ENCODE measurements around the gene DCP1A. TPM values are rescaled to one million over a fixed set of nuclear protein-coding genes. Genes with fewer than 3 reads are reported as not detected.
"Not testable (repeated sequence)": the region's sequence is repeated elsewhere in the genome, so short reads cannot be mapped to it uniquely, and the experiment has no call there.

The DCP1A gene
- total RNA-seq, 1 experiment from 2014 or later, result 13.7 TPM

DNA sequence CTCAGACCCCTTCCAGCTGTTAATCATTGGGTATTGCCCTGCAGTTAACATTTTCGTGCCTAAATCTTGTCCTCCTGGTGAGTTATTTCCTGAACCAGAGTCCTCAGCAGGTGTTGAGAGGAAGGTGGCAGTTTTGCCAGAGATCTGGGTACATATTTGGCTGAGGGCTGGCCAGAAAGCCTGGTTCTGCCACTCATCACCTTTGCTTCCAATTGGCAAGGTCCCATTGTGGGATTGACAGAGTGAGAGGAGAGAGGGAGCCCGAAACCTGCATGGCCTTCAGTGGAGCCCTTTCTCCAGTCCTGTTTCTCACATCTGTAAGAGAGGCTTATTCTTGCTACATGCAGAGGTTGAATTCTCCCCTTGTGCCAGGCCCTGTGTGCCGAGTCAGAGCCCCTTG lies 82.6 kb downstream of the DCP1A start:
- DNase-seq (ENCODE audit: low read depth), result no peak

DNA sequence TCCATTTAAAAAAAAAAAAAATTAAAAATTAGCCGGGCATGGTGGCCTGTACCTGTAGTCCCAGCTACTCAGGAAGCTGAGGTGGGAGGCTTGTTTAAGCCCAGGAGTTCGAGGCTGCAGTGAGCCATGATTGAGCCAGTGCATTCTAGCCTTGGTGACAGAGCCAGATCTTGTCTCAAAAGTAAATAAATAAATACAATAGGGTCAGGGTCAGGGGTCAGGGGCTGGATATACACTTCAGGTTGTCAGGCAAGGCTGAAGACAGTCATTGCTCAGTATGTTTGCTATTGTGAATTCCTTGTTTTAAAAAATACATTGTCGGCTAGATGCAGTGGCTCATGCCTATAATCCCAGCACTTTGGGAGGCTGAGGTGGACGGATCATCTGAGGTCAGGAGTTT lies 83.4 kb downstream of the DCP1A start:
- DNase-seq (ENCODE audit: low read depth), result no peak

GRCh38 chr3:53261712-53262111 lies 85.6 kb downstream of the DCP1A start:
- DNase-seq (ENCODE audit: low read depth), result no peak

DNA sequence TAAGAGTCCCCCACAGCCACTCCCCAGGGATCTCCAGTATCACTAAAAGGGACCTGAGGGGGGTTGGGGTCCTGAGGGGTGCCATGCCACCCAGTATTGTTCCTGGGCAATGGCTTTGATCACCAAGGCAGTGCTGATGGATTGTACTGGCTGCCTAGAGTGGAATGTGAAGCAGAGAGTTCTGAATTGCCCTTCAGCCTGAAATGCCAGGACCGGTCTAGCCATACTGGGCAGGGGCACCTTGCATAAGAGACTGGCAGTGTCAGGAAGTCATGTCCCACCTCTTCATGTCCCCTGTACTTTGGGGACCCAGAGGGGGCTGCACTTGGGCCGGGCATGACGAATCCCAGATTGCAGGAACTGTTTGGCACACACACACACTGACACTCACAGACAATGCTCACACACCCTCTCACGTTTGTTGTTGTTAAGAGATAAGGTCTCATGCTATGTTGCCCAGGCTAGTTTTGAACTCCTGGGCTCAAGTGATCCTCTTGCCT lies 87.0 kb downstream of the DCP1A start:
- no peak for DNase-seq (ENCODE audit: low read depth)

DNA sequence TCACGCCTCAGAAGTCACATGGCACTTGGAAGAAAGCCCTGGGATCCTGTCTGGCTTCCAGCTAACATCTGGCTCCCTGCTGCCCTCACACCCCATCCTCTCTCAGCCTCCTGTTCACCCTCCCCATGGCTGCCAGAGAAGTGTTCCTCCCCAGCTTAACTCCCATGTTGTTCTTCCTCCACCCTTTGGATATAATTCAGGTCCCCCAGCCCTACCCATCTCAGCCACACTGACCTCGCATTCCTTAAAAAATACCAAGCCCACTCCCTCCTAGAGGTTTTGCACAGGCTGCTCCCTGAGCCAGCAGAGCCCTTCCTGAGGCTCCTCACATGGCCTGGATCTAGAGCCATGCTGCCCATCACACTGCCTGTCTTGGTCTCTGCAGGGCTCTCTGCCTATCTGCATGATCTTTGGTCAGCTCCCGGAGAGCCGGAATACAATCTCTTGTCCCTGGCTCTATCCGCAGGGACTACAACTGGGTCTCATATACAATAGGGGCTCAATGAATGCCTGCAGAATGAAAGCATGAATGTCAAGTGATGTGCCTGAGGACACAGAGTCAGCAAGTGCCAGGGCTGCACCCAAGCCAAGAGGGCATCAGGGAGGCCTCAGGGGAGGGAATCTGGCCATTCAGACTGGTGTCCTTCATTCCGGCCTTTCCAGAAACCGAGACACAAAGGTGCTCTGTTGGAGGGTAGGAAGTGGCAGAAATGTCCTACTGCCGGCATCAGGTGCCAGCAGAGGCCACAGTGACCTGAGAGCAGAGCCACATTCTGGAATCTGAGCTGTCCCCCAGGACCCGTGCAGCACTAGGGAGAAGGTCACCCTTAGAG lies 87.7 kb downstream of the DCP1A start:
- no peak for DNase-seq (ENCODE audit: low read depth)

- DNase-seq (ENCODE audit: low read depth), result no peak
Measured at GRCh38 chr3:53258600-53259426, 88.5 kb downstream of the DCP1A start.

GRCh38 chr3:53257465-53257864 lies 89.9 kb downstream of the DCP1A start:
- no peak for DNase-seq (ENCODE audit: low read depth)

- no peak for DNase-seq (ENCODE audit: low read depth)
Measured at GRCh38 chr3:53256704-53257055, 90.7 kb downstream of the DCP1A start.

DNA sequence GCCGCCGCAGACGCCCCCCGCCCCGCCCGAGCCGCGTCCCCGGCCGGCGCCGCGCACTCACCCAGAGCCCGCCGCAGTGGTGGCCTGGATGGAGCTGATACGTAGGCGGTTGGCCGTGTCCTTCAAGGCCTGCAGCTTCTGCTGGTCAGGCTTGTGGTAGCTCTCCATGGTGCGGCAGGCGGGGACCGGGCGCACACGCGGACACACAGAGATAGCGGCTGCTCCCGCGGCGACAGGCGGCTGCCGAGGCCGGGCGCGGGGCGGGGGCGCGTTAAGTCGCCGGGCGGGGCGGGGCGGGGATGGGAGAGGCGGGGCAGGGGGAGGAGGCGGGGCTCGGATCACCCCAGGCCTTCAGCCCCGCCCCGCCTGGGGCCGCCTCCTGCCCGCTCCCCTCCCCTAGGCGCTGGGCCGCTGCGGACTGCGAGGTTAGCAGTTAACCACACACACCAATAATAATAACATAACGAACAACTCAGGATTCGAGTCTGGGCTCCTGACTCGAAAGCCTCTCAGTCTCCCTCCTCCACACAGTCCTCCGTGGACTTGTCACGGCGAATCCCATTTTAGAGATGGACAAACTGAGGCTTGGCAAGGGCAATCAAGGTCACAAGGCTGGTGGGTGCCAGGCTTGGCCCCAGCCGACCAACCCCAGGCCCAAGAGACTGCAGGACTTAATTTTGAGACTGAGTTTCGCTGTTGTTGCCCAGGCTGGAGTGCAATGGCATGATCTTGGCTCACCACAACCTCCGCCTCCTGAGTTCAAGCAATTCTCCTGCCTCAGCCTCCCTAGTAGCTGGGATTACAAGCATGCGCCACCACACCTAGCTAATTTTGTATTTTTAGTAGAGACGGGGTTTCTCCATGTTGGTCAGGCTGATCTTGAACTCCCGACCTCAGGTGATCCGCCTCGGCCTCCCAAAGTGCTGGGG lies 91.3 kb downstream of the DCP1A start, which contains the start of gene TKT:
TKT (minus strand) TSS at position 248 of the 929 bp plus-strand sequence; CDS start at position 168, 80 bp downstream.
- DNase-seq (ENCODE audit: low read depth), result peak; percentile 89

DNA sequence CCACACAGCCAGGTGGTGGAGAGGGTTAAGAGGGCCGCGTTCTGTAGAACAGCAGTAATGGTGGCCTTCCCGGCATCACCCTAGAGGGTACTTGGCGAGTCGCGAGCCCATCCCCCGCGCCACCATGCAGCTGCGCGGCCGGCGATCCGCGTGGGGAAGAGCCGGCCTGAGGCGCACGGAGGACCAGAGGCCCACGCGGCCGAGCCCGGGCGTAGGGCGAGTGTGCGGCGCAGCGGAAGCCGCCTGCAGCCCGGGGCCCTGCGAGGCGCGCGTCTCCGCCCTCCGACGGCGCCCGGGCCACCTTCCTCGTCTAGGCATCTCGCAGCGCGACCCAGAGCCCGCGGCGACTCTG lies 91.9 kb downstream of the DCP1A start:
- DNase-seq (ENCODE audit: low read depth), result no peak

DNA sequence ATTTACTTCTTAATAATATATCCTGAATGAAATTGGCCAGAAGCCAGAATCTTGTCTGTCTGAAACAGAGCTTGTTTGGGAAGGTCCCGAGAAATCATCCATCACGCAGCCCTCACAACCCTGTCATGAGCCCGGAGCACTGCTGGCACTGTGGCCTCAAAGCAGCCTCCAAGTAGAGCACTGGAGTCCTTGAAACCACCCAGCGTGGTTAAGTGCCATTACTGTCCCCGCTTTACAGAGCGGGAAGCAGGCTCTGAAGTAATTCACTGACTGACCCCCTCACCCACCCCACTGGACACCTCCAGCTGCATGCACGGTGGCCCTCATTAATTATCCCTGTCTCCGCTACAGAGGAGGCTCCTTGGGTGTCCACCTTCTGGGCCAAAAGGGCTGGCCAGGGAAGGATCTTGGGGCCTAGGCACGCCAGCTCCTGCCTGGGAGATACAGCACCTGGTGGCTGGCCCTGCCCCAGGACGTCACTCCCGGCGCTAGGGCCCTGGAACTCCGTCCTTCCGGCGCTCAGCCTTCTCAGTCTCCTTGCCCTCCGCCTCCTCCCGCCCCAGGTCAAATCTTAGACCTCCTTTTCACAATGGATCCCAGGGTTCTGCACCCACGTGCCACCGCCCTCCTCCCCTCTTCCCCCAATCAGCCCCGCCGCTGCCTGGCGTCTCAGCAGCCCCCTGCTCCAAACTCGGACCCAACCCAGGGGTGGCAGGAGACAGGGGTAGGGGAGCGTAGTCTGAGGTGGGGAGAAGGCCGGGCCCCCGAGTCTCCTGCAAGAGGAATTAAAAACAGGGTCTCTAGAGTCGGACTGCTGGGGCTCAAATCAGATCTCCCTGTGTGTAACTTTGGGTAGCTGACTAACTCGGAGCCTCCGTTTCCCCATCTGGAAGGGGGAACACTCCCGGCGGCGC lies 92.6 kb downstream of the DCP1A start:
- peak; percentile 73 for DNase-seq (ENCODE audit: low read depth)

- DNase-seq (ENCODE audit: low read depth), result no peak
Measured at GRCh38 chr3:53253707-53254508, 93.4 kb downstream of the DCP1A start.

GRCh38 chr3:53252947-53253322 lies 94.4 kb downstream of the DCP1A start:
- not testable (repeated sequence) for DNase-seq (ENCODE audit: low read depth)

DNA sequence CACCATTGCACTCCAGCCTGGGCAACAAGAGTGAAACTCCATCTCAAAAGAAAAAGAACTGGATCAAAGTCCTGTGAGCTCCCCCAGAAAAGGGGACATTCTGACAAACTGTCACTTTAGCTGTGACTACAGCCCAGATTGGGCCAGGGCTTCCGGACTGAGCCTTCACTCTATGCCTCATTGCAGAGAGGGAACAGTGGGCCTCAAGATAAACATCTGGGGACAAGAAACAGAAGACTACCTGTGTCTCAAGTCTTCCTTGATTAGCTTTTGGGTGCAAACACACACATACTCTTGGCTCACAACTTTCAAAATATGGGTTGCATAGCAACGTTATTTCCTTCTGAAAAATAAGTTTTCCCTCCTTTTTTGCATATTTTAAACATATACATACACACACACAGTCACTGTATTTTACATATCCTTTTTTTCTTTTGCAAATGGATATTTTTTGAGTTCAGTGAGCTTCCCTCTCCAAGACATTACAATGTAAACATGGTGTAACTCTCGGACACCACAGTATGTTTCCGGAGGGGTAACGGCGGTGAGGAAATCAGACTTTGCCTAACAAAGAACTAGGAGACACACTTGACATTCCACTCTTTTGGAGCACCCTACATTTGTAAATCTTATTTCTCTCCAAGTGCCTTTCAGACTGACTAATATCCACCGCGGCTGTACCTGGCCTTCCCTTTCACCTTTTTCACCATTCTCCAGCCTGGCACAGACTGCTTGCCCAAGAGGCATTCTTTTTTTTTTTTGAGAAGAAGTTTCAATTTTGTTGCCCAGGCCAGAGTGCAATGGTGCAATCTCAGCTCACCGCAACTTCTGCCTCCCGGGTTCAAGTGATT lies 95.0 kb downstream of the DCP1A start:
- DNase-seq (ENCODE audit: low read depth), result no peak

GRCh38 chr3:53250881-53251605 lies 96.3 kb downstream of the DCP1A start:
- peak; percentile 79 for DNase-seq (ENCODE audit: low read depth)

- DNase-seq (ENCODE audit: low read depth), result peak; percentile 51
Measured at GRCh38 chr3:53250453-53250852, 96.9 kb downstream of the DCP1A start.

- no peak for DNase-seq (ENCODE audit: low read depth)
Measured at GRCh38 chr3:53248161-53248560, 99.2 kb downstream of the DCP1A start.

GRCh38 chr3:53247619-53248018 lies 99.7 kb downstream of the DCP1A start:
- DNase-seq (ENCODE audit: low read depth), result no peak
